Measurements from ENCODE around the gene CXCR6.

Gene CXCR6

GRCh38 chr3:45958321-45958791 lies 15.1 kb downstream of the CXCR6 start:
- no peak overlapping the region for H2AFZ ChIP-seq (ENCODE audit: low read length)
- no peaks in the 10 kb centered on the region for H3K27me3 ChIP-seq (replicated peaks; ENCODE audit: insufficient read depth, low read length)
- no peaks in the 10 kb centered on the region for H3K9me3 ChIP-seq (replicated peaks; ENCODE audit: insufficient read depth, low read length)
- H3K9me2 ChIP-seq (replicated peaks; ENCODE audit: insufficient read depth, low read length), result no peaks in the 10 kb centered on the region
- TF ChIP-seq EZH2 (optimal IDR thresholded peaks at IDR 0.05; ENCODE audit: low read depth, low read length) (no peak), CTCF (IDR thresholded peaks at IDR 0.05; ENCODE audit: low read length) (no peak), EZH2phosphoT487 (IDR thresholded peaks at IDR 0.05; ENCODE audit: low read length) (no peak)
- no peak overlapping the region for H3K27ac ChIP-seq (ENCODE audit: low read length)
- H3K36me3 ChIP-seq (replicated peaks; ENCODE audit: insufficient read depth, low read length), result no peaks in the 10 kb centered on the region
- H3K4me3 ChIP-seq (ENCODE audit: low read length), result no peak overlapping the region
- no peaks in the 10 kb centered on the region for H3K79me2 ChIP-seq (ENCODE audit: low read length)
- 0 out of 2 replicates have a peak, but pooled peaks cover 2% of the 10 kb centered on the region for H3F3A ChIP-seq (ENCODE audit: insufficient read depth, low read length)
- H3K9ac ChIP-seq (ENCODE audit: low read length), result no peak overlapping the region
- H4K20me1 ChIP-seq (ENCODE audit: insufficient read depth, low read length), result no peaks in the 10 kb centered on the region
- no peak overlapping the region for H3K4me2 ChIP-seq (ENCODE audit: low read depth, low read length)
- H3K4me1 ChIP-seq (ENCODE audit: low read length), result peaks cover 16% of the 10 kb centered on the region
- DNase-seq, result no peak

GRCh38 chr3:45959201-45959600 lies 15.9 kb downstream of the CXCR6 start:
- H3K9ac ChIP-seq (ENCODE audit: low read length), result no peak overlapping the region
- no peaks in the 10 kb centered on the region for H4K20me1 ChIP-seq (ENCODE audit: insufficient read depth, low read length)
- H3K9me3 ChIP-seq (replicated peaks; ENCODE audit: insufficient read depth, low read length), result no peaks in the 10 kb centered on the region
- 0 out of 2 replicates have a peak, but pooled peaks cover 2% of the 10 kb centered on the region for H3F3A ChIP-seq (ENCODE audit: insufficient read depth, low read length)
- no peaks in the 10 kb centered on the region for H3K27me3 ChIP-seq (replicated peaks; ENCODE audit: insufficient read depth, low read length)
- DNase-seq, result no peak
- no peaks in the 10 kb centered on the region for H3K9me2 ChIP-seq (replicated peaks; ENCODE audit: insufficient read depth, low read length)
- H2AFZ ChIP-seq (ENCODE audit: low read length), result no peak overlapping the region
- no peaks in the 10 kb centered on the region for H3K36me3 ChIP-seq (replicated peaks; ENCODE audit: insufficient read depth, low read length)
- no peak overlapping the region for H3K4me3 ChIP-seq (ENCODE audit: low read length)
- H3K27ac ChIP-seq (ENCODE audit: low read length), result no peak overlapping the region
- H3K79me2 ChIP-seq (ENCODE audit: low read length), result no peaks in the 10 kb centered on the region
- no peak for TF ChIP-seq EZH2phosphoT487 (IDR thresholded peaks at IDR 0.05; ENCODE audit: low read length)
- TF ChIP-seq EZH2 (optimal IDR thresholded peaks at IDR 0.05; ENCODE audit: low read depth, low read length), result no peak
- peaks cover 18% of the 10 kb centered on the region for H3K4me1 ChIP-seq (ENCODE audit: low read length)
- no peak overlapping the region for H3K4me2 ChIP-seq (ENCODE audit: low read depth, low read length)

GRCh38 chr3:45960289-45960688 lies 17.0 kb downstream of the CXCR6 start:
- Histone ChIP-seq H3K9me2 (replicated peaks; ENCODE audit: insufficient read depth, low read length) (no peaks in the 10 kb centered on the region), H2AFZ (ENCODE audit: low read length) (no peak overlapping the region), H3K9me3 (replicated peaks; ENCODE audit: insufficient read depth, low read length) (no peaks in the 10 kb centered on the region), H3K9ac (ENCODE audit: low read length) (no peak overlapping the region), H3F3A (ENCODE audit: insufficient read depth, low read length) (0 out of 2 replicates have a peak, but pooled peaks cover 2% of the 10 kb centered on the region), H3K27me3 (replicated peaks; ENCODE audit: insufficient read depth, low read length) (no peaks in the 10 kb centered on the region), H3K36me3 (replicated peaks; ENCODE audit: insufficient read depth, low read length) (no peaks in the 10 kb centered on the region), H4K20me1 (ENCODE audit: insufficient read depth, low read length) (no peaks in the 10 kb centered on the region), H3K4me3 (ENCODE audit: low read length) (no peak overlapping the region), H3K79me2 (ENCODE audit: low read length) (no peaks in the 10 kb centered on the region), H3K4me1 (ENCODE audit: low read length) (peaks cover 18% of the 10 kb centered on the region), H3K27ac (ENCODE audit: low read length) (no peak overlapping the region), H3K4me2 (ENCODE audit: low read depth, low read length) (no peak overlapping the region)
- DNase-seq, result no peak
- TF ChIP-seq EZH2phosphoT487 (IDR thresholded peaks at IDR 0.05; ENCODE audit: low read length), result no peak
- TF ChIP-seq EZH2 (optimal IDR thresholded peaks at IDR 0.05; ENCODE audit: low read depth, low read length), result no peak
- no peak for TF ChIP-seq CTCF (IDR thresholded peaks at IDR 0.05; ENCODE audit: low read length)

- H3K9me3 ChIP-seq (replicated peaks; ENCODE audit: insufficient read depth, low read length), result no peaks in the 10 kb centered on the region
- TF ChIP-seq EZH2 (optimal IDR thresholded peaks at IDR 0.05; ENCODE audit: low read depth, low read length), result no peak
- no peak for TF ChIP-seq CTCF (IDR thresholded peaks at IDR 0.05; ENCODE audit: low read length)
- no peak for TF ChIP-seq EZH2phosphoT487 (IDR thresholded peaks at IDR 0.05; ENCODE audit: low read length)
- no peak overlapping the region for H3K4me2 ChIP-seq (ENCODE audit: low read depth, low read length)
- no peak overlapping the region for H2AFZ ChIP-seq (ENCODE audit: low read length)
- no peak overlapping the region for H3K4me3 ChIP-seq (ENCODE audit: low read length)
- H3K9ac ChIP-seq (ENCODE audit: low read length), result no peak overlapping the region
- H4K20me1 ChIP-seq (ENCODE audit: insufficient read depth, low read length), result no peaks in the 10 kb centered on the region
- H3K9me2 ChIP-seq (replicated peaks; ENCODE audit: insufficient read depth, low read length), result no peaks in the 10 kb centered on the region
- no peaks in the 10 kb centered on the region for H3K79me2 ChIP-seq (ENCODE audit: low read length)
- DNase-seq, result peak; percentile 74
- H3K27ac ChIP-seq (ENCODE audit: low read length), result no peak overlapping the region
- no peaks in the 10 kb centered on the region for H3K27me3 ChIP-seq (replicated peaks; ENCODE audit: insufficient read depth, low read length)
- no peaks in the 10 kb centered on the region for H3K36me3 ChIP-seq (replicated peaks; ENCODE audit: insufficient read depth, low read length)
- H3K4me1 ChIP-seq (ENCODE audit: low read length), result peaks cover 18% of the 10 kb centered on the region
- 0 out of 2 replicates have a peak, but pooled peaks cover 2% of the 10 kb centered on the region for H3F3A ChIP-seq (ENCODE audit: insufficient read depth, low read length)
These were observed 18.8 kb downstream of the CXCR6 start for GRCh38 chr3:45962033-45962432.
